Activated CD4-positive, alpha-beta memory T cell treated with anti-CD3 and anti-CD28 coated beads for 36 hours (primary cell): ENCODE results near the gene CDC42SE2. TPM values are rescaled to one million over a fixed set of nuclear protein-coding genes. Genes with fewer than 3 reads are reported as not detected.
"Not testable (repeated sequence)": the region's sequence is repeated elsewhere in the genome, so short reads cannot be mapped to it uniquely, and the experiment has no call there.

Experiments
- CTCF ChIA-PET: fragments of 350-600 bp; sonication (Branson Sonifier 250); formaldehyde crosslinking; loops from one replicate; lab custom pipeline; 2021; ENCODE audit warnings: antibody characterized with exemption, inconsistent platforms; lab: Charles Lee
- POLR2A ChIA-PET: fragments of 350-600 bp; sonication (Branson Sonifier 250); formaldehyde crosslinking; loops from one replicate; lab custom pipeline; 2021; ENCODE audit warnings: antibody characterized with exemption; lab: Charles Lee
- DNase-seq: peaks from one replicate; pipeline ENCODE4 v3.0.0-alpha.2; 2020
- H3K27ac Mint-ChIP-seq: one replicate; pipeline ENCODE4 v1.8.0; 2021; ENCODE audit warnings: mixed read lengths
- H3K27me3 Mint-ChIP-seq: one replicate; pipeline ENCODE4 v1.8.0; 2021; ENCODE audit warnings: mixed read lengths
- H3K36me3 Mint-ChIP-seq: one replicate; pipeline ENCODE4 v1.8.0; 2021; ENCODE audit warnings: mixed read lengths
- H3K4me1 Mint-ChIP-seq: one replicate; pipeline ENCODE4 v1.8.0; 2021; ENCODE audit warnings: low read depth, mixed read lengths
- H3K4me3 Mint-ChIP-seq: one replicate; pipeline ENCODE4 v1.8.0; 2021; ENCODE audit warnings: mild to moderate bottlenecking, mixed read lengths
- H3K9me3 Mint-ChIP-seq: one replicate; pipeline ENCODE4 v1.8.0; 2021; ENCODE audit warnings: mixed read lengths
- intact Hi-C: fragments of 100-400 bp; cut with micrococcal nuclease; formaldehyde crosslinking; loops from one replicate; pipeline ENCODE4 v1.15.1; 2023
- total RNA-seq, 2 experiments: library from RNA; stranded (reverse); gene quantifications; one replicate each; pipeline ENCODE4 v1.2.3, GENCODE V29; 2021

CDC42SE2 gene
- total RNA-seq, 2 experiments from 2014 or later: 103 to 104 TPM

- Mint-ChIP-seq H3K36me3 (peaks cover 19% of the 10 kb centered on the region), H3K4me1 (peaks cover 91% of the 10 kb centered on the region), H3K27ac (peak overlapping the region; percentile 94), H3K4me3 (peak overlapping the region; percentile 46), H3K9me3 (no peaks in the 10 kb centered on the region), H3K27me3 (no peaks in the 10 kb centered on the region)
- CTCF ChIA-PET: interaction anchor here (1.8 to 1.9 kb wide), 2 partner anchors 10 to 115 kb away, joined by 6 to 7 read pairs; no protein-coding TSS in a partner anchor
- POLR2A ChIA-PET: interaction anchor here (1.2 to 3.4 kb wide), 7 partner anchors 10 to 125 kb away, joined by 3 to 27 read pairs (median 8); partner anchors contain the start of gene CDC42SE2
- intact Hi-C loops: loop anchor here (1.0 to 5.0 kb wide), 12 partner anchors 10 to 258 kb away; partner anchors contain the start of gene RAPGEF6
- peak; percentile 80 for DNase-seq
These were observed 115.9 kb downstream of the CDC42SE2 start for GRCh38 chr5:131379723-131380122.

- intact Hi-C loops: loop anchor here (5.0 kb wide), 3 partner anchors 37 to 257 kb away; partner anchors contain the start of gene RAPGEF6
- H3K27me3 Mint-ChIP-seq, CTCF ChIA-PET, DNase-seq, H3K9me3 Mint-ChIP-seq: not testable (repeated sequence)
- H3K36me3 Mint-ChIP-seq: peaks cover 20% of the 10 kb centered on the region
- peaks cover 91% of the 10 kb centered on the region for H3K4me1 Mint-ChIP-seq
- peak overlapping the region; percentile 51 for H3K4me3 Mint-ChIP-seq
- H3K27ac Mint-ChIP-seq: peak overlapping the region; percentile 94
- POLR2A ChIA-PET: interaction anchor here (1.2 to 3.4 kb wide), 5 partner anchors 9 to 125 kb away, joined by 3 to 27 read pairs (median 9); partner anchors contain the start of gene CDC42SE2
These were observed 116.4 kb downstream of the CDC42SE2 start for GRCh38 chr5:131380238-131380637.

GRCh38 chr5:131381021-131381420 lies 117.2 kb downstream of the CDC42SE2 start:
- H3K9me3 Mint-ChIP-seq: no peaks in the 10 kb centered on the region
- no peak for DNase-seq
- H3K27ac Mint-ChIP-seq: peak overlapping the region; percentile 94
- H3K4me3 Mint-ChIP-seq: peak overlapping the region; percentile 33
- H3K27me3 Mint-ChIP-seq: no peaks in the 10 kb centered on the region
- peaks cover 90% of the 10 kb centered on the region for H3K4me1 Mint-ChIP-seq
- CTCF ChIA-PET: interaction anchor here (1.3 to 2.5 kb wide), 8 partner anchors 22 to 216 kb away, joined by 4 to 43 read pairs (median 8); partner anchors contain the start of genes CDC42SE2 and HINT1
- intact Hi-C loops: loop anchor here (5.0 kb wide), 3 partner anchors 36 to 256 kb away; partner anchors contain the start of gene RAPGEF6
- POLR2A ChIA-PET: interaction anchor here (0.6 to 4.7 kb wide), 5 partner anchors 8 to 116 kb away, joined by 3 to 65 read pairs (median 6); partner anchors contain the start of gene CDC42SE2
- peaks cover 23% of the 10 kb centered on the region for H3K36me3 Mint-ChIP-seq

GRCh38 chr5:131381777-131382176 lies 117.9 kb downstream of the CDC42SE2 start:
- Mint-ChIP-seq H3K4me3 (peak overlapping the region; percentile 33), H3K4me1 (peaks cover 90% of the 10 kb centered on the region), H3K27me3 (no peaks in the 10 kb centered on the region), H3K9me3 (no peaks in the 10 kb centered on the region), H3K27ac (peak overlapping the region; percentile 94), H3K36me3 (peaks cover 23% of the 10 kb centered on the region)
- ChIA-PET POLR2A (interaction anchor here (0.6 to 4.7 kb wide), 15 partner anchors 9 to 216 kb away, joined by 3 to 65 read pairs (median 4); partner anchors contain the start of gene CDC42SE2), CTCF (interaction anchor here (0.6 to 2.7 kb wide), 29 partner anchors 9 to 510 kb away, joined by 3 to 43 read pairs (median 5); partner anchors contain the start of genes CDC42SE2 and HINT1)
- intact Hi-C loops: loop anchor here (1.0 to 5.0 kb wide), 7 partner anchors 14 to 256 kb away; partner anchors contain the start of genes LYRM7 and RAPGEF6
- DNase-seq: no peak

- peak overlapping the region; percentile 39 for H3K4me3 Mint-ChIP-seq
- no peaks in the 10 kb centered on the region for H3K27me3 Mint-ChIP-seq
- CTCF ChIA-PET: interaction anchor here (0.6 to 2.7 kb wide), 34 partner anchors 10 to 511 kb away, joined by 3 to 43 read pairs (median 5); partner anchors contain the start of genes CDC42SE2 and HINT1
- peak overlapping the region; percentile 94 for H3K27ac Mint-ChIP-seq
- peak; percentile 58 for DNase-seq
- intact Hi-C loops: loop anchor here (1.0 to 5.0 kb wide), 8 partner anchors 12 to 255 kb away; partner anchors contain the start of genes LYRM7 and RAPGEF6
- H3K4me1 Mint-ChIP-seq: peaks cover 91% of the 10 kb centered on the region
- POLR2A ChIA-PET: interaction anchor here (0.5 to 4.7 kb wide), 16 partner anchors 9 to 217 kb away, joined by 3 to 65 read pairs (median 4); partner anchors contain the start of gene CDC42SE2
- H3K36me3 Mint-ChIP-seq: peaks cover 24% of the 10 kb centered on the region
- H3K9me3 Mint-ChIP-seq: no peaks in the 10 kb centered on the region
These were observed 118.8 kb downstream of the CDC42SE2 start for GRCh38 chr5:131382407-131383395.

GRCh38 chr5:131384173-131384572 lies 120.3 kb downstream of the CDC42SE2 start:
- intact Hi-C loops: loop anchor here (1.0 to 5.0 kb wide), 4 partner anchors 33 to 253 kb away; partner anchors contain the start of gene RAPGEF6
- peaks cover 26% of the 10 kb centered on the region for H3K36me3 Mint-ChIP-seq
- peak overlapping the region; percentile 94 for H3K27ac Mint-ChIP-seq
- ChIA-PET CTCF (interaction anchor here (0.7 to 2.7 kb wide), 8 partner anchors 11 to 512 kb away, joined by 3 to 16 read pairs (median 4); partner anchors contain the start of gene HINT1), POLR2A (interaction anchor here (0.9 to 4.7 kb wide), 7 partner anchors 11 to 130 kb away, joined by 3 to 65 read pairs (median 4); partner anchors contain the start of gene CDC42SE2)
- H3K4me1 Mint-ChIP-seq: peaks cover 92% of the 10 kb centered on the region
- no peaks in the 10 kb centered on the region for H3K27me3 Mint-ChIP-seq
- no peaks in the 10 kb centered on the region for H3K9me3 Mint-ChIP-seq
- H3K4me3 Mint-ChIP-seq: no peak overlapping the region
- no peak for DNase-seq

- DNase-seq: peak; percentile 80
- Mint-ChIP-seq H3K4me3 (no peak overlapping the region), H3K36me3 (peaks cover 28% of the 10 kb centered on the region), H3K27ac (peak overlapping the region; percentile 94), H3K4me1 (peaks cover 94% of the 10 kb centered on the region), H3K9me3 (no peaks in the 10 kb centered on the region), H3K27me3 (no peaks in the 10 kb centered on the region)
- POLR2A ChIA-PET: interaction anchor here (1.2 to 4.7 kb wide), 5 partner anchors 9 to 130 kb away, joined by 3 to 65 read pairs (median 4); partner anchors contain the start of gene CDC42SE2
- CTCF ChIA-PET: interaction anchor here (1.1 to 1.8 kb wide), 5 partner anchors 11 to 513 kb away, joined by 3 to 5 read pairs (median 4); partner anchors contain the start of gene HINT1
- intact Hi-C loops: loop anchor here (1.0 to 5.0 kb wide), 4 partner anchors 33 to 253 kb away; partner anchors contain the start of gene RAPGEF6
These were observed 120.9 kb downstream of the CDC42SE2 start for GRCh38 chr5:131384616-131385214.

- no peak overlapping the region for H3K4me3 Mint-ChIP-seq
- CTCF ChIA-PET: interaction anchor here (0.6 to 1.3 kb wide), 4 partner anchors 8 to 132 kb away, joined by 3 to 4 read pairs (median 3); no protein-coding TSS in a partner anchor
These were observed 122.3 kb downstream of the CDC42SE2 start for GRCh38 chr5:131386124-131386523.

DNA sequence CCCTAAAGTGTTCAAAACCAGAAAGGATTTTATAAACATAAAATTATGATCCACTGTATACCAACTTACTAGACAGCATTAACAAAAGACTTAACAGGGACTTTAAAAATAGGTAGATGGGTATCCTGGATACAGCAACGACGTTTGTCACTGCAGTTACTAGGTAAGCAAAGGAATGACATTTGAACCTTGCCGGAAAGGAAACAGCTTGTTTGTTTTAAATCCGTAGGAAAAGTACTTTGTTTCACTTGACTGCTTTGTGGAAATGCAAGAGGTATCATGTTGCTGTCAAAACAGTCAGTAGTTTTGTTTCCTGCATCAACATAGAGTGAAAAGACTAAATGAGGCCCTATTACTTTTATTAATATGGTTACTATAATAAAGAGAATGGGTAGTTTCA lies 122.9 kb downstream of the CDC42SE2 start:
- no peak overlapping the region for H3K4me3 Mint-ChIP-seq
- no peaks in the 10 kb centered on the region for H3K27me3 Mint-ChIP-seq
- CTCF ChIA-PET: interaction anchor here (0.6 to 1.3 kb wide), 5 partner anchors 9 to 197 kb away, joined by 3 to 4 read pairs (median 3); no protein-coding TSS in a partner anchor
- no peaks in the 10 kb centered on the region for H3K9me3 Mint-ChIP-seq
- H3K27ac Mint-ChIP-seq: peak overlapping the region; percentile 70
- intact Hi-C loops: no loop called here
- peaks cover 36% of the 10 kb centered on the region for H3K36me3 Mint-ChIP-seq
- H3K4me1 Mint-ChIP-seq: peaks cover 92% of the 10 kb centered on the region
- POLR2A ChIA-PET: interaction anchor here (0.6 to 1.4 kb wide), 2 partner anchors 8 to 159 kb away, joined by 3 to 4 read pairs; no protein-coding TSS in a partner anchor
- no peak for DNase-seq

More at GRCh38 chr5:131386124-131386523, 122.3 kb downstream of the CDC42SE2 start:
- H3K9me3 Mint-ChIP-seq: no peaks in the 10 kb centered on the region
- H3K27ac Mint-ChIP-seq: peak overlapping the region; percentile 70
- DNase-seq: no peak
- intact Hi-C loops: no loop called here
- H3K36me3 Mint-ChIP-seq: peaks cover 33% of the 10 kb centered on the region
- POLR2A ChIA-PET: interaction anchor here (0.6 to 1.4 kb wide), 2 partner anchors 9 to 158 kb away, joined by 3 to 4 read pairs; no protein-coding TSS in a partner anchor
- H3K27me3 Mint-ChIP-seq: no peaks in the 10 kb centered on the region
- peaks cover 95% of the 10 kb centered on the region for H3K4me1 Mint-ChIP-seq

- H3K9me3 Mint-ChIP-seq: no peaks in the 10 kb centered on the region
- no peak overlapping the region for H3K4me3 Mint-ChIP-seq
- peaks cover 40% of the 10 kb centered on the region for H3K36me3 Mint-ChIP-seq
- H3K27ac Mint-ChIP-seq: peak overlapping the region; percentile 70
- intact Hi-C loops: no loop called here
- H3K27me3 Mint-ChIP-seq: no peaks in the 10 kb centered on the region
- ChIA-PET POLR2A (interaction anchor here (0.7 to 1.4 kb wide), 2 partner anchors 8 to 145 kb away, joined by 3 to 4 read pairs; no protein-coding TSS in a partner anchor), CTCF (interaction anchor here (0.7 to 1.3 kb wide), 3 partner anchors 27 to 197 kb away, joined by 3 read pairs; no protein-coding TSS in a partner anchor)
- H3K4me1 Mint-ChIP-seq: peaks cover 93% of the 10 kb centered on the region
- DNase-seq: no peak
These were observed 123.4 kb downstream of the CDC42SE2 start for GRCh38 chr5:131387255-131387654.
